OCI-LY3 (cell line): ENCODE measurements around the gene ENHO.
"Not testable (repeated sequence)": the region's sequence is repeated elsewhere in the genome, so short reads cannot be mapped to it uniquely, and the experiment has no call there.

ENCODE experiments used
- H2AFZ ChIP-seq: fragments of 200-600, 300-600 bp; shearing (Covaris generic); 2 replicates; pipeline ENCODE4 v1.6.0; 2014; ENCODE audit warnings: antibody characterized with exemption, low read depth, low read length
- H3K27ac ChIP-seq: fragments of 200-600, 300-600 bp; sonication (generic); 2 replicates; pipeline ENCODE4 v1.5.1; 2014; ENCODE audit warnings: mild to moderate bottlenecking, low read length, moderate library complexity, mixed read lengths
- H3K27me3 ChIP-seq: fragments of 200-600, 300-600 bp; sonication (generic); 2 replicates; pipeline ENCODE4 v1.6.1; 2014; ENCODE audit warnings: low read depth, low read length, mixed read lengths
- H3K36me3 ChIP-seq: fragments of 200-600, 300-600 bp; sonication (generic); replicated peaks from 2 replicates; pipeline ENCODE3; 2014; ENCODE audit warnings: low read depth, low read length, mixed read lengths
- H3K4me1 ChIP-seq: fragments of 300-600, 200-600 bp; sonication (generic); 2 replicates; pipeline ENCODE4 v1.6.1; 2014; ENCODE audit warnings: low read length, mixed read lengths
- H3K4me2 ChIP-seq: fragments of 200-600, 300-600 bp; sonication (generic); 2 replicates; pipeline ENCODE4 v1.6.1; 2014; ENCODE audit warnings: low read length, mixed read lengths
- H3K4me3 ChIP-seq: fragments of 300-600, 200-600 bp; sonication (generic); 2 replicates; pipeline ENCODE4 v1.5.1; 2014; ENCODE audit warnings: antibody characterized with exemption, mild to moderate bottlenecking, low read length, moderate library complexity
- H3K79me2 ChIP-seq: fragments of 300-600, 200-600 bp; shearing (Covaris generic); 2 replicates; pipeline ENCODE4 v1.6.1; 2014; ENCODE audit warnings: mild to moderate bottlenecking, low read length, mixed read lengths
- H3K9ac ChIP-seq: fragments of 300-600, 200-600 bp; shearing (Covaris generic); 2 replicates; pipeline ENCODE4 v1.6.0; 2014; ENCODE audit warnings: mild to moderate bottlenecking, low read length, moderate library complexity
- H3K9me3 ChIP-seq: fragments of 200-600, 300-600 bp; shearing (Covaris generic); 2 replicates; pipeline ENCODE4 v1.6.1; 2014; ENCODE audit warnings: low read length, mixed read lengths; ENCODE audit not compliant: insufficient read depth
- H4K20me1 ChIP-seq: fragments of 200-600, 300-600 bp; sonication (generic); 2 replicates; pipeline ENCODE4 v1.6.1; 2016; ENCODE audit warnings: low read length, mixed read lengths; ENCODE audit not compliant: insufficient read depth
- EZH2phosphoT487 ChIP-seq: fragments of 200-600 bp; shearing (Covaris generic); IDR thresholded peaks from 2 replicates; pipeline ENCODE4 v1.6.1; 2018; ENCODE audit warnings: antibody characterized with exemption, mixed run types, low read depth
- TF ChIP-seq, protein P1 (sequence below): fragments of 200-600, 300-600 bp; sonication (generic); IDR thresholded peaks from 2 replicates; pipeline ENCODE4 v1.5.1; 2014; ENCODE audit warnings: antibody characterized with exemption, low read length, low read depth

Gene ENHO

DNA sequence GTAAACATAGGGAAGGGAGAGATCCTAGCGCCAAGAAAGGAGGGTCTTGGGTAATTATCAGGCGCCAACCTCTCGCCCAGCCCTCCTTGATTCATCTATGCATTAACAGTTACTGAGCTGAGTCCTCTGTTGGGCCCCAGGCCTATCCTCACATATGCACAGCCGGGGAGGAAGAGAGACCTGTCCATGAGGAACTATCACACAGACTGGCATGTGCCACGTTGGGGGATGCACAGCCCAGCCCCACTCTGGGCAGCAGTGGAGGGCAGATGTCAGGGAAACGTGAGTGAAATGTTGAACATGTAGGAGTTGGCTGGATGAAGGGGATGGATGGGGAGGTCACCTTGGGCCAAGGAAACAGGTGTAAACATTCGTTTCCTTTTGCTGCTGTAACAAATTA, 18.8 kb upstream of the ENHO start:
- Histone ChIP-seq H3K27ac (no peak overlapping the region), H3K4me3 (no peak overlapping the region), H2AFZ (no peak overlapping the region), H4K20me1 (no peaks in the 10 kb centered on the region), H3K4me1 (no peaks in the 10 kb centered on the region), H3K9ac (no peak overlapping the region), H3K9me3 (no peaks in the 10 kb centered on the region), H3K27me3 (peaks cover 4% of the 10 kb centered on the region), H3K4me2 (no peak overlapping the region), H3K36me3 (no peaks in the 10 kb centered on the region), H3K79me2 (no peaks in the 10 kb centered on the region)
- TF ChIP-seq, protein P1, sequence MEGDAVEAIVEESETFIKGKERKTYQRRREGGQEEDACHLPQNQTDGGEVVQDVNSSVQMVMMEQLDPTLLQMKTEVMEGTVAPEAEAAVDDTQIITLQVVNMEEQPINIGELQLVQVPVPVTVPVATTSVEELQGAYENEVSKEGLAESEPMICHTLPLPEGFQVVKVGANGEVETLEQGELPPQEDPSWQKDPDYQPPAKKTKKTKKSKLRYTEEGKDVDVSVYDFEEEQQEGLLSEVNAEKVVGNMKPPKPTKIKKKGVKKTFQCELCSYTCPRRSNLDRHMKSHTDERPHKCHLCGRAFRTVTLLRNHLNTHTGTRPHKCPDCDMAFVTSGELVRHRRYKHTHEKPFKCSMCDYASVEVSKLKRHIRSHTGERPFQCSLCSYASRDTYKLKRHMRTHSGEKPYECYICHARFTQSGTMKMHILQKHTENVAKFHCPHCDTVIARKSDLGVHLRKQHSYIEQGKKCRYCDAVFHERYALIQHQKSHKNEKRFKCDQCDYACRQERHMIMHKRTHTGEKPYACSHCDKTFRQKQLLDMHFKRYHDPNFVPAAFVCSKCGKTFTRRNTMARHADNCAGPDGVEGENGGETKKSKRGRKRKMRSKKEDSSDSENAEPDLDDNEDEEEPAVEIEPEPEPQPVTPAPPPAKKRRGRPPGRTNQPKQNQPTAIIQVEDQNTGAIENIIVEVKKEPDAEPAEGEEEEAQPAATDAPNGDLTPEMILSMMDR, result no peak
- TF ChIP-seq EZH2phosphoT487, result no peak

DNA sequence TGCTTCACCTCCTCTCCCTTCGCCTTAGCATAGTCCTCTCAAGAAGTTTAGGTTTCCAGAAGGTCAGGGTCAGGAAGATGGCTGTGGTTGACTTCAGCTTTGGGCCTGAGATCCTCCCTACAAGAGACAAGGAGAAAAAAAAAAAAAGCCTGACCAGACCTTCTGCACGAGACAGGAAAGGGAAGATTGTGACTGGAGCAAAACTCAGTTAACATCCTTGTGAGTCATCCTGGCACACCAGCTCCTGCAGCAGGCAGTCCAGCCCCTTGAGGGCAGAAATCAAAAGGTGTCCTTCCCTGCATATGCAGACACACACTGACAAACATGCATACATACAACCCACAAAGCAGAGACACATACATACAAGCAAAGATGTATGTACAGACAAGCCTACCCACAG, 18.0 kb upstream of the ENHO start:
- Histone ChIP-seq H4K20me1 (no peaks in the 10 kb centered on the region), H3K4me2 (no peak overlapping the region), H3K4me1 (no peaks in the 10 kb centered on the region), H3K27ac (no peak overlapping the region), H3K4me3 (no peak overlapping the region), H3K36me3 (no peaks in the 10 kb centered on the region), H3K9me3 (no peaks in the 10 kb centered on the region), H2AFZ (no peak overlapping the region), H3K79me2 (no peaks in the 10 kb centered on the region), H3K27me3 (peaks cover 5% of the 10 kb centered on the region), H3K9ac (no peak overlapping the region)
- TF ChIP-seq, protein P1, result no peak
- no peak for TF ChIP-seq EZH2phosphoT487

DNA sequence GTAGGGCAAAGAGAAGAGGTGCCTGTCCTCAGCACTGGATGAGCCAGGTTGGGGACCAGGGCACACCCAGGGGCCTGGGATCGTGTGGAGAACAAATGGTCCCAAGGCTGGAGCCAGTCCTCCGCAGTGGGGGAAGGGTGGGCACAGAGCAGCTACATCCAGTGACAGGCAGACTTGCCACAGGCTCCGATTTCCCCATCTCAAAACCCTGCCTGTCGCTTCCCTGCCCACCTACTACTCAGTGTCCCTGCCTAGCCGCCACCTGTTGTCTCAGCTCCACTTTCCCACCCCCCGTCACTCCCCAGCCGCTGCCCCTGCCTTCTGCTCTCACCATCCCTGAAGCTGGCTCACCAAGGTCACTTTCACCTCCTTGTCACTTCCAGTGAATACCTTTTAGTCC, 13.9 kb upstream of the ENHO start:
- Histone ChIP-seq H3K36me3 (no peaks in the 10 kb centered on the region), H3K27ac (no peak overlapping the region), H3K79me2 (no peaks in the 10 kb centered on the region), H3K9ac (no peak overlapping the region), H3K4me1 (no peaks in the 10 kb centered on the region), H4K20me1 (no peaks in the 10 kb centered on the region), H3K4me3 (no peak overlapping the region), H3K4me2 (no peak overlapping the region), H3K9me3 (no peaks in the 10 kb centered on the region), H2AFZ (no peak overlapping the region), H3K27me3 (peaks cover 30% of the 10 kb centered on the region)
- TF ChIP-seq, protein P1, result no peak
- no peak for TF ChIP-seq EZH2phosphoT487

DNA sequence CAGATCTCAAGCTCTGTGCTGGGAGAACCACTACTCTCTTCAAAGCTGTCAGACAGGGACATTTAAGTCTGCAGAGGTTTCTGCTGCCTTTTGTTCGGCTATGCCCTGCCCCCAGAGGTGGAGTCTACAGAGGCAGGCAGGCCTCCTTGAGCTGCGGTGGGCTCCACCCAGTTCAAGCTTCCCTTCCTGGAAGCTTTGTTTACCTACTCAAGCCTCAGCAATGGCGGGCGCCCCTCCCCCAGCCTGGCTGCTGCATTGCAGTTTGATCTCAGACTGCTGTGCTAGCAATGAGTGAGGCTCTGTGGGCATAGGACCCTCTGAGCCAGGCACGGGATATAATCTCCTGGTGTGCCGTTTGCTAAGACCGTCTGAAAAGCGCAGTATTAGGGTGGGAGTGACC, 9.3 kb upstream of the ENHO start:
- H2AFZ ChIP-seq, H3K9ac ChIP-seq, H3K27ac ChIP-seq, H3K4me3 ChIP-seq, H3K79me2 ChIP-seq, H3K36me3 ChIP-seq, H3K4me2 ChIP-seq, H3K9me3 ChIP-seq, H3K4me1 ChIP-seq, H4K20me1 ChIP-seq: not testable (repeated sequence)
- H3K27me3 ChIP-seq, result peaks cover 29% of the 10 kb centered on the region

DNA sequence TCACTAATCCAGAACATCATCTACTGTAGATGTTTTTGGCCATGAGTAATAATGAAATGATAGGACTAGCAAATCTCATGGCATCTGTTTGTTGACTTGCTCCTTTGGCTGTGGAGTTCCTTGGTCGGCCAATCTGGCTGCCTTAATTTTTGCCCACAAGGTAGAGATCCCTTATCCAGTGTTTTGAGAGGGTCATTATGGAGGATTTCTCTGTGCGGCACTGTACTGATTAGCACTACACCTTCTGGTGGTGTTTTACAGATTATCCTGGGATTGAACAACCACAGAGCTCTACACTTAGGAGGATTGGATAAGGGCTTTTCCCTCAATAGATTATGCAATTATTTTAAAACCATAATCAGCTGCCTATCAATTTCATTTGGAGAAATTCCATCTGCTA, 3.2 kb upstream of the ENHO start:
- Histone ChIP-seq H3K79me2 (no peaks in the 10 kb centered on the region), H3K9me3 (no peaks in the 10 kb centered on the region), H3K27ac (no peak overlapping the region), H3K36me3 (no peaks in the 10 kb centered on the region), H3K4me3 (no peak overlapping the region), H3K4me2 (no peak overlapping the region), H3K27me3 (peaks cover 30% of the 10 kb centered on the region), H3K4me1 (peaks cover 10% of the 10 kb centered on the region), H4K20me1 (no peaks in the 10 kb centered on the region), H3K9ac (no peak overlapping the region), H2AFZ (no peak overlapping the region)
- TF ChIP-seq EZH2phosphoT487, result no peak
- TF ChIP-seq, protein P1, result no peak
